Left ventricle myocardium inferior (tissue), 1 donor: ENCODE data around the gene CNTN1. TPM values are rescaled to one million over a fixed set of nuclear protein-coding genes. Genes with fewer than 3 reads are reported as not detected.

Source experiments
- DNase-seq: peaks from one replicate; pipeline ENCODE4 v3.0.0-alpha.2; 2020
- H3K27ac ChIP-seq: fragments of 200-600 bp; replicated peaks from 2 replicates; pipeline ENCODE4 v1.8.0; 2021
- H3K27me3 ChIP-seq: fragments of 200-600 bp; 2 replicates; pipeline ENCODE4 v1.8.0; 2021; ENCODE audit warnings: low read depth
- H3K36me3 ChIP-seq: fragments of 200-600 bp; 2 replicates; pipeline ENCODE4 v1.8.0; 2021
- H3K4me1 ChIP-seq: fragments of 200-600 bp; 2 replicates; pipeline ENCODE4 v1.8.0; 2021
- H3K4me3 ChIP-seq: fragments of 200-600 bp; 2 replicates; pipeline ENCODE4 v1.8.0; 2021; ENCODE audit warnings: mild to moderate bottlenecking, moderate library complexity
- H3K9me3 ChIP-seq: fragments of 200-600 bp; replicated peaks from 2 replicates; pipeline ENCODE4 v1.8.0; 2021
- intact Hi-C: fragments of 100-400 bp; cut with micrococcal nuclease; formaldehyde crosslinking; loops from one replicate; pipeline ENCODE4 v1.11.0; 2022
- total RNA-seq: library from RNA; stranded (reverse); fragmentation: NEBNext Ultra II Directional; extraction: Animal tissue kit (Norgen Biotek cat#: 25700); gene quantifications from one replicate; pipeline ENCODE4 v1.2.1, GENCODE V29; 2021
- TF ChIP-seq, protein P1 (sequence below): fragments of 200-600 bp; IDR thresholded peaks from 2 replicates; pipeline ENCODE4 v1.8.0; 2021; ENCODE audit warnings: antibody characterized with exemption, mild to moderate bottlenecking, borderline replicate concordance
- donor health status: DM: no; HTN: yes; CAD: no; lungs with severe emphysema.

Gene CNTN1
- total RNA-seq, 1 donor from 2014 or later: 0.11 TPM

DNA sequence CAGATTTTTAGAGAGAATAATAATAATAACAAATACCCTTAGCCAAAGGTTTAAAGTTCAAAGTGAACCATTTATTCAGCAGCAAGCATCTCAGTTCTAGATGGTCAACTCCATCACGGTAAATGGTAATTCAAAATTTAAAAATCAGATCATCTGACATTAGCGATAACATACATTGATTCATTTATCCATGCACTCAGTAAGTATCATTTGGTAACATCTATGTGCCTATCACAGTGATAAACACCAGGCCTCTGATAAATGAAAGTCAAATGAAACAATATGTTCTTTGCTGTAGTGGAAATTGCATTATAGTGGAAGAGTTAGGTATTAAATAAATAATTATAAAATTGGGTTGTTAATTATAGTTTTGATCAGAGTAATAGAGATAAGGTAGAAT lies 108.8 kb downstream of the CNTN1 start:
- intact Hi-C loops: no loop called here
- no peak for DNase-seq
- TF ChIP-seq, protein P1, sequence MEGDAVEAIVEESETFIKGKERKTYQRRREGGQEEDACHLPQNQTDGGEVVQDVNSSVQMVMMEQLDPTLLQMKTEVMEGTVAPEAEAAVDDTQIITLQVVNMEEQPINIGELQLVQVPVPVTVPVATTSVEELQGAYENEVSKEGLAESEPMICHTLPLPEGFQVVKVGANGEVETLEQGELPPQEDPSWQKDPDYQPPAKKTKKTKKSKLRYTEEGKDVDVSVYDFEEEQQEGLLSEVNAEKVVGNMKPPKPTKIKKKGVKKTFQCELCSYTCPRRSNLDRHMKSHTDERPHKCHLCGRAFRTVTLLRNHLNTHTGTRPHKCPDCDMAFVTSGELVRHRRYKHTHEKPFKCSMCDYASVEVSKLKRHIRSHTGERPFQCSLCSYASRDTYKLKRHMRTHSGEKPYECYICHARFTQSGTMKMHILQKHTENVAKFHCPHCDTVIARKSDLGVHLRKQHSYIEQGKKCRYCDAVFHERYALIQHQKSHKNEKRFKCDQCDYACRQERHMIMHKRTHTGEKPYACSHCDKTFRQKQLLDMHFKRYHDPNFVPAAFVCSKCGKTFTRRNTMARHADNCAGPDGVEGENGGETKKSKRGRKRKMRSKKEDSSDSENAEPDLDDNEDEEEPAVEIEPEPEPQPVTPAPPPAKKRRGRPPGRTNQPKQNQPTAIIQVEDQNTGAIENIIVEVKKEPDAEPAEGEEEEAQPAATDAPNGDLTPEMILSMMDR: no peak
- H3K9me3 ChIP-seq: no peaks in the 10 kb centered on the region
- H3K4me3 ChIP-seq: no peak overlapping the region
- no peaks in the 10 kb centered on the region for H3K27me3 ChIP-seq
- H3K27ac ChIP-seq: no peak overlapping the region
- no peaks in the 10 kb centered on the region for H3K4me1 ChIP-seq
- no peaks in the 10 kb centered on the region for H3K36me3 ChIP-seq

DNA sequence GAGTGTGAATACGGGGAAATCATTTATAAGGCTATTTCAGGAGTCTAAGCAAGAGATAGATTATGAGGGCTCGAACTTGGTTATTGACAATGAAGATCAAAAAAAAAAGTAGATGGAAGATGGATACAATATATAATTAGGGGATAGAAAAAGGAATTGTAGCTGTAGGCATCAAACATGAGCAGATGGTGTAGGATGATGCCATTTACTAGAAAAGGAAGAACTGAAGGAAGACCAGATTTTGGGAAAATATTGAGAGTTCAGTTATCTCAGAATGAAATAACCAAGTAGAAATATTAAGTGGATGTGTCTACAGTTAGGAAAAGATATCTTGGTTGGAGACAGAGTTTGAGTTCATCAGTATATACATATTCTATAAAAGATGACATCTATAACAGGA lies 109.6 kb downstream of the CNTN1 start:
- no peak for DNase-seq
- Histone ChIP-seq H3K27ac (no peak overlapping the region), H3K4me1 (no peaks in the 10 kb centered on the region), H3K4me3 (no peak overlapping the region), H3K27me3 (no peaks in the 10 kb centered on the region), H3K36me3 (no peaks in the 10 kb centered on the region), H3K9me3 (no peaks in the 10 kb centered on the region)
- intact Hi-C loops: no loop called here
- TF ChIP-seq, protein P1: no peak

DNA sequence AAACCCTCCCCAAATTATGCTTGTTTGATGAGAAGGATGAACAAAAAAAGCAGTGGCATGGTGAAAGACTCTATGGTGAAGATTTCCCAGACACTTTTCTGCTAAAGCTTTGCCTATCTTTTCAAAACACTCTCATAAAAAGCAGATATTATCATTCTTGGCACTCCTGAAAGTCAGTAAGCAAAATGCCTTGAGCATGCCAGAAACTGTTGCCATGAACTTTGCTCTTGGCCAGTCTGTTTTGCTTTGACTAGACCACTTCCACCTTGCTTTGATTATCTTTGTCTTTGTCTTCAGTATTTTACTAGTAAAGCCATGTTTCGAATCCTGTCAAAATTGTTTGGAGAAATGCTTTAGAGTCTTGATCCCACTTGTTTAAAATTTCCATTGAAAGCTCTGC lies 110.4 kb downstream of the CNTN1 start:
- DNase-seq: no peak
- H3K27ac ChIP-seq: no peak overlapping the region
- no peak overlapping the region for H3K4me3 ChIP-seq
- no peaks in the 10 kb centered on the region for H3K36me3 ChIP-seq
- no peaks in the 10 kb centered on the region for H3K9me3 ChIP-seq
- H3K27me3 ChIP-seq: no peaks in the 10 kb centered on the region
- intact Hi-C loops: no loop called here
- no peaks in the 10 kb centered on the region for H3K4me1 ChIP-seq
- TF ChIP-seq, protein P1: no peak

DNA sequence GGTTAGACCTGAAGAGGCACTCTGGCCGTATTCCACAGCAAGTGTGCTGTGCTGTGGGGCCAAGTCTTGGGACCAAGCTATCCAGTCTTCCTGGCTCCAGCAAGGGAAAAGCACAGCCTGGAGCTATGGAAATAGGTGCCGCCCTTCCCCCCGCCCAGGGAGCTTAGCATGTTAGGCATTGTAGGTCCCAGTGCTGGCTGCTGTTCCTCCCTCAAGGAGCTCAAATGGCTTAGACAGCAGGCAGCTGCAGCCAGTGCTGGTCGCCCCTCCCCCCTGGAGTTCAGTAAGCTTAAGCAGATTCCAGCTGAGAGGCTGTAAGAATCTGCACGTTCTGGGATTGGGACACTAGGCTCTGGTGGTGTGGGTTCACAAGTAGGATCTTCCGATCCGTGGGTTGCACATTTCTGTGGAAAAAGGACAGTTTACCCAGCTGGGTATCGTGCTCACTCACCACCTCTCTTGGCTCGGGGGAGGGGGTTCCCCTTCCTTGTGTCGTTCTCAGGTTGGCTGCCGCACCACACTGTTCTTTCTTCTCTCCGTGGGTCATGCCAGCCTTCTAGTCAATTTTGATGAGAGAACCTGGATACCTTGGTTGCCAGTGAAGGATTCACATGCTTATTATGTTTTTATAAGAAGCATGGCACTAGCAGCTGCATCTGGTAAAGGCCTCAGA lies 127.3 kb downstream of the CNTN1 start:
- TF ChIP-seq, protein P1: no peak
- H3K4me1 ChIP-seq: no peaks in the 10 kb centered on the region
- no peaks in the 10 kb centered on the region for H3K27me3 ChIP-seq
- no peak overlapping the region for H3K27ac ChIP-seq
- intact Hi-C loops: no loop called here
- no peak overlapping the region for H3K4me3 ChIP-seq
- no peaks in the 10 kb centered on the region for H3K36me3 ChIP-seq
- peaks cover 30% of the 10 kb centered on the region for H3K9me3 ChIP-seq
- DNase-seq: no peak

DNA sequence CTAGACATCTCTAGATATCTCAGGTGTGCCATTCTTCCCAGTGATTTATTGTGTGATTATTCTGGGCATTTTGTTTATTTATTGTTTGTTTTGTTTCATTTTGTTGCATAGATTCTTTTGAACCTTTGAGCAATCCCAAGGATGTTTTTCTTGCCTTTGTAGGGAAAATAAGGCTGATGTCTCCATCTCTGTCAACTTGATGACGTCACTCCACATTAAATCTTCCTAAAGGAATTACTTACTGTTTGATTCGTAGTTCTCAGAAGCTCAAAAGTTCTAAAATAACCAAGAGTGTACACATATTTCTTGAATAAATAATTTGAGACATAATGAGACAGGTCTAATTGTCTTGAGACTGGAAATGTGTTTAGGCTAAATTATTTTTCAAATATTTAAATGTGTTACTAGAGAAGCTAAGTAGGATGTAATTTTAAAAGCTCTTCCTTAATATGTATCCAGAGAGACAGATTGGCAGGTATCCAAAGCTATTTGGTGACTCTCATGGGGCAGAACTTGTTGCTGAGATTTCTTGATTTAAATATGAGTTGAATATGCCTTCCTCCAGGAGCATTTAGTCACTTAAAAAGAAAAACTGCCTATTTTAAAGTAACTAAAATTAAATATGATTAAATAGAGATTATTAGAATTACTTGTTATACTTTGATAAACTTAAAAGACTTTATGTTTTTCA lies 128.7 kb downstream of the CNTN1 start:
- TF ChIP-seq, protein P1: no peak
- intact Hi-C loops: no loop called here

More for the DNA sequence above, 128.7 kb downstream of the CNTN1 start:
- Histone ChIP-seq H3K4me1 (no peaks in the 10 kb centered on the region), H3K27me3 (no peaks in the 10 kb centered on the region), H3K4me3 (no peak overlapping the region), H3K36me3 (no peaks in the 10 kb centered on the region), H3K9me3 (peaks cover 17% of the 10 kb centered on the region), H3K27ac (no peak overlapping the region)
- no peak for DNase-seq
